CD4-positive, alpha-beta T cell treated with Interleukin-21 for 1 hour (primary cell): ENCODE data around the gene ALOX15.
"Not testable (repeated sequence)": the region's sequence is repeated elsewhere in the genome, so short reads cannot be mapped to it uniquely, and the experiment has no call there.

Source experiments
- DNase-seq: peaks from one replicate; pipeline ENCODE4 v3.0.0-alpha.2; 2020

ALOX15 gene, protein sequence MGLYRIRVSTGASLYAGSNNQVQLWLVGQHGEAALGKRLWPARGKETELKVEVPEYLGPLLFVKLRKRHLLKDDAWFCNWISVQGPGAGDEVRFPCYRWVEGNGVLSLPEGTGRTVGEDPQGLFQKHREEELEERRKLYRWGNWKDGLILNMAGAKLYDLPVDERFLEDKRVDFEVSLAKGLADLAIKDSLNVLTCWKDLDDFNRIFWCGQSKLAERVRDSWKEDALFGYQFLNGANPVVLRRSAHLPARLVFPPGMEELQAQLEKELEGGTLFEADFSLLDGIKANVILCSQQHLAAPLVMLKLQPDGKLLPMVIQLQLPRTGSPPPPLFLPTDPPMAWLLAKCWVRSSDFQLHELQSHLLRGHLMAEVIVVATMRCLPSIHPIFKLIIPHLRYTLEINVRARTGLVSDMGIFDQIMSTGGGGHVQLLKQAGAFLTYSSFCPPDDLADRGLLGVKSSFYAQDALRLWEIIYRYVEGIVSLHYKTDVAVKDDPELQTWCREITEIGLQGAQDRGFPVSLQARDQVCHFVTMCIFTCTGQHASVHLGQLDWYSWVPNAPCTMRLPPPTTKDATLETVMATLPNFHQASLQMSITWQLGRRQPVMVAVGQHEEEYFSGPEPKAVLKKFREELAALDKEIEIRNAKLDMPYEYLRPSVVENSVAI

GRCh38 chr17:4641297-4642195 lies at the start of gene ALOX15:
Gene ALOX15 (minus strand): TSS chr17:4641678. CDS start chr17:4641651, 27 bp downstream.
- DNase-seq: no peak

GRCh38 chr17:4690745-4691144 lies 49.3 kb upstream of the ALOX15 start:
- DNase-seq: no peak

- DNase-seq: not testable (repeated sequence)
These were observed 48.4 kb upstream of the ALOX15 start for GRCh38 chr17:4689872-4690271.

- DNase-seq: not testable (repeated sequence)
These were observed 42.3 kb upstream of the ALOX15 start for GRCh38 chr17:4683739-4684138.

GRCh38 chr17:4679658-4680057 lies 38.2 kb upstream of the ALOX15 start:
- no peak for DNase-seq

GRCh38 chr17:4678448-4679026 lies 37.1 kb upstream of the ALOX15 start:
- no peak for DNase-seq

DNA sequence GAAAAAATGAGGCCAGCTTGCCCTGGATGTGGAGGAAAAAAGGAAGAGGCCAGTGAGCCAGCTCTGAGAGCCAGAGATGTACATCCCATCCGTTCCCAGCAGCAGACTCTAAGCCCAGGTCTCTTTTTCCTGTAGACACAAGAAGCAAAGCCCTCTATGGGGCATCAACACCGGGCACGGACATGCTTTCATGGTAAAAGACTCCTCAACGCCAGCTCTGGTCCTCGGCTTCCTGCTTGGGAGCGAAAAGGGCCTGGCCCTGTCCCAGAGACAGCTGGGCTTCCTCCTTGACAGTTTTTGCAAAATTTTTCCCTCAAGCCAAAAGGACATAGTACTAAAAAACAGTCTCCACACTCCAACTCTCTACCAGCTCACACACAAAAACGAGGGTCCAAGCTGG lies 35.3 kb upstream of the ALOX15 start:
- DNase-seq: no peak

- no peak for DNase-seq
These were observed 34.3 kb upstream of the ALOX15 start for GRCh38 chr17:4675791-4676190.

GRCh38 chr17:4674685-4674998 lies 33.2 kb upstream of the ALOX15 start:
- no peak for DNase-seq

DNA sequence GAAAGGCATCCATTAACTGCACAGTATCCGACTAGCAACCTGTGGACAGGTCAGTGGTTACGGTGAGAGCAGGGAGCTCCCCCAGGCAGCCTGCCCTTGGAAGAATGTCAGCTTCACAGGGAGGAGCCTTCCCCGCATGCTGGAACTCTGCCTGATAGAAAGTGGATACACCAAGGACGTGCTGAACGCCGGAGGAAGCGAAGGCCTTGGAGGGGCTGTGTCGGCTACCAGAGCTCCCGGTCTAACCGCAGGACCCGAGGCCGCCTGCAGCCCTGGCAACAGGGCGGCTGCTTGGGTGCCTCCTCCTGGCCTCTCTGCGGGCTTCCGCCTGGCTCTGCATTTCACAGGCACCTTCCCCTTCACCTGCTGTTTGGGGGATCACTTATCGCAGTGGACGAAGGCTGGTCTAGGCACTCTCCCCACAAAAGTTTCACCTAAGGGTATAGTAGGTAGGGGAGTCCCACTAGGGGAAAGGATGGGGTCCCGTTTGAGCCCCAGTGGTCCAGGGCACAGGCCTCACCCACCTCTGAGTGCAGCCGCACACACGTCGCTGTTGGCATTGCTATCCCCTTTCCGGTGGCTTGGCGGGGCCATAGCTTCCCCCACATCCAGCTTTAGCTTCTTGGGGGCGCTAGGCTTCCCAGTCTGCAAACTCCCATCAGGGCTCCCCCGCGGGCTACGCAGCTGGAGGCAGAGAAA lies 32.7 kb upstream of the ALOX15 start:
- no peak for DNase-seq

- DNase-seq: no peak
These were observed 31.7 kb upstream of the ALOX15 start for GRCh38 chr17:4673169-4673568.

DNA sequence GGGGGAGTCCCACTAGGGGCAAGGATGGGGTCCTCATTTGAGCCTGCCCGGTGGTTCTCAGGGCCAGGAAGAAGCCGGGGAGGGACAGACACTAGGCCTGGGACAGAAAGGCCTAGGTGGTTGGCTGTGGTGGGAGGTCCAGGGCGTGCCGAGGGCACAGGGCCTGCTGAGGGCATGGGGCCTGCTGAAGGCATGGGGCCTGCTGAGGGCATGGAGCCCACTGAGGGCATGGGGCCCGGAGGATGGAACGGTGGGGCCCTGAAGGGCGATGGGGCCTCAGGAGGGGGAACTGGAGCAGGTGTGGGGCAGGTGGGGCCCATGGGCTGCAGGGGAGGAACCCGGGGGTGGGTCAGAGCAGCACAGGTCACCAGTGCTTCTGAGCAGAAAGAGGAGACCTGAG lies 31.3 kb upstream of the ALOX15 start:
- no peak for DNase-seq

DNA sequence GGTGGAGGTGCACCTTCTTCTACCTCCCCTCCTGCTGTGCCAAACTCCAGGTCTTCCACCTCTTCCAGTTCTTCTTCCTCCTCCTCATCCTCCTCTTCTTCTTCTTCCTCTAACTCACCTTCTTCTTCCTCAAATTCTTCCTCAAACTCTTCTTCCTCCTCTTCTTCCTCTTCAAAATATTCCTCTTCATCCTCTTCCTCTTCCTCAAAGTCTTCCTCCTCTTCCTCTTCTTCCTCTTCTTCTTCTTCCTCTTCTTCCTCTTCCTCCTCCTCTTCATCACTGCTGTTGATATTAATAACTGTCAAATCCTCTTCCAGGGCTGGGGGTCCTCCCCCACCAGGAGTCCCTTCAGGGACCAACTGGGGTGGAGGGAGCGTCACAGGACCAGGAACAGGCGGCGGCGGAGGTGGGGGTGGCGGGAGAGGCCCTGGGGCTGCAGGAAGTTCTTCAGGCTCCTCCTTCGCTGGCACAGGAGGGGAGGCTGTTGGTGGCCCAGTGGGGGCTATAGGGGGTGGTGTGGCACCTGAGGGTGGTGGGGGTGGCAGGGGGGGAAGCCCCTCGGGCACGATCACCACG lies 30.7 kb upstream of the ALOX15 start:
- DNase-seq: no peak

- no peak for DNase-seq
These were observed 25.7 kb upstream of the ALOX15 start for GRCh38 chr17:4667166-4667565.

- no peak for DNase-seq
These were observed 24.8 kb upstream of the ALOX15 start for GRCh38 chr17:4666296-4666695.

GRCh38 chr17:4665027-4665426 lies 23.5 kb upstream of the ALOX15 start:
- no peak for DNase-seq

- DNase-seq: no peak
These were observed 22.8 kb upstream of the ALOX15 start for GRCh38 chr17:4664230-4664629.

- DNase-seq: no peak
These were observed 22.2 kb upstream of the ALOX15 start for GRCh38 chr17:4663711-4664110.

GRCh38 chr17:4658478-4659305 lies 17.2 kb upstream of the ALOX15 start:
- DNase-seq: no peak

GRCh38 chr17:4657678-4658077 lies 16.2 kb upstream of the ALOX15 start:
- no peak for DNase-seq

- not testable (repeated sequence) for DNase-seq
These were observed 14.5 kb upstream of the ALOX15 start for GRCh38 chr17:4655933-4656332.
